ENCODE measurements around the gene YBX3.

YBX3 gene

DNA sequence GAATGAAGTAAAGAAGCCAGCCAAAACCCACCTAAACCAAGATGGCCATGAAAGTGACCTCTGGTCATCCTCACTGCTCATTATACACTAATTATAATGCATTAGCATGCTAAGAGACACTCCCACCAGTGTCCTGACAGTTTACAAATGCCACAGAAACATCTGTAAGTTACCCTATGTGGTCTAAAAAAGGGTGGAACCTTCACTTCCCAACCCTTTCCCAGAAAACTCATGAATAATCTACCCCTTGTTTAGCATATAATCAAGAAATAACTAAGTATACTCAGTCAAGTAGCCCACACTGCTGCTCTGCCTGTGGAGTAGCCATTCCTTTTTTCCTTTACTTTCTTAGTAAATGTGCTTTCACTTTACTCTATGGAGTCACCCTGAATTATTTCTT, 69.1 kb downstream of the YBX3 start:
- Histone ChIP-seq H3K79me2 (ENCODE audit: low read length) (no peaks in the 10 kb centered on the region), H3K4me2 (ENCODE audit: low read length) (no peak overlapping the region), H3K9me3 (ENCODE audit: insufficient read depth, low read length) (no peaks in the 10 kb centered on the region), H3K36me3 (replicated peaks; ENCODE audit: low read depth, low read length) (no peaks in the 10 kb centered on the region), H2AFZ (ENCODE audit: low read depth, low read length) (no peak overlapping the region), H3K4me3 (ENCODE audit: low read length) (no peak overlapping the region), H3K27me3 (ENCODE audit: low read depth, low read length) (peaks cover 5% of the 10 kb centered on the region; the same call in 1 of the 2 replicates), H3K4me1 (ENCODE audit: low read length) (no peaks in the 10 kb centered on the region), H4K20me1 (ENCODE audit: insufficient read depth, low read length) (no peaks in the 10 kb centered on the region), H3K9ac (ENCODE audit: low read length) (no peak overlapping the region), H3K27ac (ENCODE audit: low read length) (no peak overlapping the region)
- TF ChIP-seq EZH2phosphoT487 (IDR thresholded peaks at IDR 0.05; ENCODE audit: low read depth) (no peak), CTCF (IDR thresholded peaks at IDR 0.05; ENCODE audit: low read depth, low read length) (no peak)

DNA sequence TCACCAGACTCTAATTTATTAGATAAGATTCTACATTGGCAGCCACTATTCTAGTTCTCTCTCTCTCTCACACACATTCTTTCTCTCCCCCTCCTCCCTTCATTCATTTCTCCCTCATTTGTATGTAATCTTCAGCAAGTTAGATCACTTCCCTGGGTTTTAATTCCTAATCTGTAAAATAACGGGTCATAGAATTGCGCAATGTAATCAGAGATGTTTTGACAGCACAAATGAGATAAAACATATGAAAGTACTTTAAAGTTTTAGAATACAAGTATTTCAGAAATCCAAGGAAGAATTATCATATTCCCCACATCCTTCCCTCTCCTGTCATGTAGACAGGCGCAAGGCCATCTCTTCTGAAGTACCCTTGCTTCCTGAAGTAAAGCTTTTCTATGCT, 70.9 kb downstream of the YBX3 start:
- Histone ChIP-seq H2AFZ (ENCODE audit: low read depth, low read length) (no peak overlapping the region), H3K27ac (ENCODE audit: low read length) (no peak overlapping the region), H3K9me3 (ENCODE audit: insufficient read depth, low read length) (no peaks in the 10 kb centered on the region), H3K4me2 (ENCODE audit: low read length) (no peak overlapping the region), H3K36me3 (replicated peaks; ENCODE audit: low read depth, low read length) (no peaks in the 10 kb centered on the region), H4K20me1 (ENCODE audit: insufficient read depth, low read length) (no peaks in the 10 kb centered on the region), H3K4me3 (ENCODE audit: low read length) (no peak overlapping the region), H3K27me3 (ENCODE audit: low read depth, low read length) (0 out of 2 replicates have a peak, but pooled peaks cover 3% of the 10 kb centered on the region), H3K4me1 (ENCODE audit: low read length) (no peaks in the 10 kb centered on the region), H3K79me2 (ENCODE audit: low read length) (no peaks in the 10 kb centered on the region), H3K9ac (ENCODE audit: low read length) (no peak overlapping the region)
- TF ChIP-seq CTCF (IDR thresholded peaks at IDR 0.05; ENCODE audit: low read depth, low read length) (no peak), EZH2phosphoT487 (IDR thresholded peaks at IDR 0.05; ENCODE audit: low read depth) (no peak)

Measured in OCI-LY3 (cell line).